Measurements from ENCODE around the gene B9D1. TPM values are rescaled to one million over a fixed set of nuclear protein-coding genes. Genes with fewer than 3 reads are reported as not detected.

The B9D1 gene
- total and polyA plus RNA-seq, 2 of the 13 experiments (the other 11 are each of a cell fraction or from before 2014, with no cell fraction given), result 27.7 to 31.1 TPM

- TF ChIP-seq ZC3H13 (CRISPR knock-in tag; IDR thresholded peaks at IDR 0.05), result no peak
- TF ChIP-seq ZNF180 (CRISPR knock-in tag; IDR thresholded peaks at IDR 0.05; ENCODE audit: borderline replicate concordance, low read depth), result no peak
- no peak for TF ChIP-seq ZNF3 (CRISPR knock-in tag; IDR thresholded peaks at IDR 0.05)
- peak; percentile 40 for TF ChIP-seq ZNF430 (CRISPR knock-in tag; IDR thresholded peaks at IDR 0.05)
- TF ChIP-seq ZNF773 (CRISPR knock-in tag; IDR thresholded peaks at IDR 0.05; ENCODE audit: borderline replicate concordance), result no peak
- TF ChIP-seq PHB2 (IDR thresholded peaks at IDR 0.05; ENCODE audit: partially characterized antibody), result no peak
- no peak; the same call in 1 of the 2 replicates for TF ChIP-seq ZNF460 (CRISPR knock-in tag; IDR thresholded peaks at IDR 0.05; ENCODE audit: borderline replicate concordance)
- TF ChIP-seq HMGXB3 (CRISPR knock-in tag; IDR thresholded peaks at IDR 0.05; ENCODE audit: borderline replicate concordance), result no peak; the same call in 1 of the 2 replicates
- peak; percentile 43; the same call in 1 of the 2 replicates for TF ChIP-seq GMEB1 (CRISPR knock-in tag; IDR thresholded peaks at IDR 0.05; ENCODE audit: borderline replicate concordance)
- TF ChIP-seq MTA1 (CRISPR knock-in tag; IDR thresholded peaks at IDR 0.05; ENCODE audit: borderline replicate concordance), result peak; percentile 71; the same call in 1 of the 2 replicates
- TF ChIP-seq REPIN1 (CRISPR knock-in tag; IDR thresholded peaks at IDR 0.05; ENCODE audit: borderline replicate concordance, low read depth), result peak; percentile 83
- no peak for TF ChIP-seq ZNF775 (CRISPR knock-in tag; IDR thresholded peaks at IDR 0.05; ENCODE audit: borderline replicate concordance)
- TF ChIP-seq TSC22D2 (CRISPR knock-in tag; IDR thresholded peaks at IDR 0.05; ENCODE audit: borderline replicate concordance), result peak; percentile 72
- peak; percentile 78 for TF ChIP-seq RBM39 (IDR thresholded peaks at IDR 0.05; ENCODE audit: low read depth, low read length, poor library complexity, severe bottlenecking)
- TF ChIP-seq ZNF292 (CRISPR knock-in tag; IDR thresholded peaks at IDR 0.05; ENCODE audit: borderline replicate concordance, low read depth), result peak; percentile 90; the same call in 1 of the 2 replicates
- no peak for TF ChIP-seq SIN3A (IDR thresholded peaks at IDR 0.05; ENCODE audit: borderline replicate concordance, low read depth, low read length)
- TF ChIP-seq ZNF263 (CRISPR knock-in tag; IDR thresholded peaks at IDR 0.05), result peak; percentile 73
- TF ChIP-seq ZNF672 (CRISPR knock-in tag; IDR thresholded peaks at IDR 0.05), result no peak
- 0 out of 2 replicates have a peak, but pooled peaks have one; percentile 14 for TF ChIP-seq MXD1 (CRISPR knock-in tag; IDR thresholded peaks at IDR 0.05)
- peak; percentile 91 for TF ChIP-seq HNF4G (IDR thresholded peaks at IDR 0.05; ENCODE audit: borderline replicate concordance, low read depth, low read length)
- peak; percentile 83 for TF ChIP-seq HNF4G (CRISPR knock-in tag; IDR thresholded peaks at IDR 0.05; ENCODE audit: borderline replicate concordance, low read depth)
- TF ChIP-seq PPARG (CRISPR knock-in tag; conservative IDR thresholded peaks at IDR 0.05), result peak; percentile 97
Measured at GRCh38 chr17:19338031-19338990, 24.2 kb downstream of the B9D1 start (continued).
